GM19397 (cell line): Measurements from ENCODE around the gene PLAC8.
"Not testable (repeated sequence)": the region's sequence is repeated elsewhere in the genome, so short reads cannot be mapped to it uniquely, and the experiment has no call there.

Experiments used
- ATAC-seq: cut with Tn5 transposase; IDR thresholded peaks from one replicate; pipeline ENCODE4 v1.9.1; 2021; ENCODE audit warnings: mild to moderate bottlenecking, moderate library complexity; ENCODE audit not compliant: unreplicated experiment

The PLAC8 gene

GRCh38 chr4:83112678-83113428 lies 1.7 kb downstream of the PLAC8 start:
- no peak for ATAC-seq

GRCh38 chr4:83112231-83112630 lies 2.3 kb downstream of the PLAC8 start:
- peak; percentile 22 for ATAC-seq

GRCh38 chr4:83111751-83112141 lies 2.8 kb downstream of the PLAC8 start:
- not testable (repeated sequence) for ATAC-seq

GRCh38 chr4:83110970-83111750 lies 3.4 kb downstream of the PLAC8 start:
- no peak for ATAC-seq

GRCh38 chr4:83110223-83110945 lies 4.1 kb downstream of the PLAC8 start:
- peak; percentile 68 for ATAC-seq

- peak; percentile 25 for ATAC-seq
These were observed 4.9 kb downstream of the PLAC8 start for GRCh38 chr4:83109480-83110222.

- no peak for ATAC-seq
These were observed 6.2 kb downstream of the PLAC8 start for GRCh38 chr4:83108101-83108861.

GRCh38 chr4:83107631-83108030 lies 6.9 kb downstream of the PLAC8 start:
- no peak for ATAC-seq

GRCh38 chr4:83104991-83105390 lies 9.5 kb downstream of the PLAC8 start:
- no peak for ATAC-seq

GRCh38 chr4:83096397-83096796 lies 18.1 kb downstream of the PLAC8 start:
- no peak for ATAC-seq

GRCh38 chr4:83093060-83093640 lies 21.4 kb downstream of the PLAC8 start:
- ATAC-seq: no peak

- ATAC-seq: no peak
These were observed 24.9 kb downstream of the PLAC8 start for GRCh38 chr4:83089410-83090157.

- not testable (repeated sequence) for ATAC-seq
These were observed 29.6 kb downstream of the PLAC8 start for GRCh38 chr4:83084956-83085355.

- no peak for ATAC-seq
These were observed 30.5 kb downstream of the PLAC8 start for GRCh38 chr4:83083925-83084475.

GRCh38 chr4:83082777-83083176 lies 31.8 kb downstream of the PLAC8 start:
- peak; percentile 45 for ATAC-seq

GRCh38 chr4:83080561-83080960 lies 34.0 kb downstream of the PLAC8 start:
- ATAC-seq: no peak

GRCh38 chr4:83075311-83076095 lies 39.0 kb downstream of the PLAC8 start:
- ATAC-seq: no peak

- ATAC-seq: not testable (repeated sequence)
These were observed 39.7 kb downstream of the PLAC8 start for GRCh38 chr4:83074783-83075182.
